B cell (primary cell): ENCODE measurements around the gene BAIAP3. TPM values are rescaled to one million over a fixed set of nuclear protein-coding genes. Genes with fewer than 3 reads are reported as not detected.
A peak's percentile ranks its signal among the peaks of the same experiment; 100 is the strongest.

Experiments used
- ATAC-seq: fragments of 200-7000 bp; cut with Tn5 transposase; one replicate; pipeline ENCODE4 v1.10.0; 2021; ENCODE audit warnings: low read depth, mild to moderate bottlenecking, moderate number of reproducible peaks, moderate library complexity
- CTCF ChIA-PET: fragments of 350-600 bp; sonication (Branson Sonifier 250); formaldehyde crosslinking; loops from one replicate; lab custom pipeline; 2021; ENCODE audit warnings: antibody characterized with exemption, inconsistent platforms; lab: Charles Lee
- POLR2A ChIA-PET: fragments of 350-600 bp; sonication (Branson Sonifier 250); formaldehyde crosslinking; loops from one replicate; lab custom pipeline; 2021; ENCODE audit warnings: antibody characterized with exemption; lab: Charles Lee
- DNase-seq: peaks from one replicate; pipeline ENCODE4 v3.0.0; 2013
- H2AFZ ChIP-seq: 2 replicates; pipeline ENCODE4 v1.6.1; 2012; ENCODE audit warnings: mild to moderate bottlenecking, low read depth, low read length; ENCODE audit not compliant: insufficient read depth, poor library complexity, severe bottlenecking
- H3K27ac ChIP-seq, 2 donors: 1 replicate in 1 of 2; 2 replicates in 1 of 2; pipeline ENCODE4 v1.5.1; 2012 to 2013; ENCODE audit warnings: low read length in 2 of 2, mild to moderate bottlenecking in 2 of 2, moderate library complexity in 1 of 2
- H3K27me3 ChIP-seq, 4 experiments: fragments of 200-600 bp in 1 of 4; sonication (generic) in 1 of 4; replicated peaks in 1 of 4; 1 replicate in 2 of 4; 2 replicates in 2 of 4; pipeline versions ENCODE4 v1.6.1 to v1.7.0; 2013 to 2016; ENCODE audit warnings: low read length in 3 of 4, mild to moderate bottlenecking in 2 of 4, mixed read lengths in 1 of 4, moderate library complexity in 1 of 4; ENCODE audit not compliant: insufficient read depth in 4 of 4, control insufficient read depth in 3 of 4; ENCODE audit errors: control extremely low read depth in 1 of 4
- H3K36me3 ChIP-seq, 2 experiments: replicated peaks in 1 of 2; 1 replicate in 1 of 2; 2 replicates in 1 of 2; pipeline versions ENCODE4 v1.6.1 to v1.7.1; 2013; ENCODE audit warnings: low read length in 1 of 2; ENCODE audit not compliant: insufficient read depth in 2 of 2, control insufficient read depth in 1 of 2; ENCODE audit errors: control extremely low read depth in 1 of 2, extremely low read depth in 1 of 2
- H3K4me1 ChIP-seq, 2 donors: fragments of 200-600 bp in 1 of 2; sonication (generic) in 1 of 2; 1 replicate in 1 of 2; 2 replicates in 1 of 2; pipeline versions ENCODE4 v1.5.1 to v1.6.1; 2013 to 2017; ENCODE audit warnings: low read length in 2 of 2; ENCODE audit not compliant: control insufficient read depth in 2 of 2, insufficient read depth in 2 of 2
- H3K4me2 ChIP-seq: replicated peaks from 2 replicates; pipeline ENCODE3; 2012; ENCODE audit warnings: mild to moderate bottlenecking, low read depth, low read length; ENCODE audit not compliant: poor library complexity, severe bottlenecking
- H3K4me3 ChIP-seq, 5 experiments: fragments of 200-600 bp in 1 of 5; sonication (generic) in 1 of 5; 1 replicate in 3 of 5; 2 replicates in 2 of 5; pipeline versions ENCODE4 v1.5.1 to v1.7.0; 2011 to 2016; ENCODE audit warnings: low read length in 4 of 5, mild to moderate bottlenecking in 4 of 5, low read depth in 2 of 5, control low read depth in 1 of 5, moderate library complexity in 1 of 5; ENCODE audit not compliant: insufficient read depth in 1 of 5; ENCODE audit errors: control extremely low read depth in 1 of 5, extremely low read depth in 1 of 5
- H3K79me2 ChIP-seq: fragments of 200-600 bp; sonication (generic); one replicate; pipeline ENCODE4 v1.6.0; 2016; ENCODE audit warnings: low read length; ENCODE audit not compliant: control insufficient read depth, insufficient read depth
- H3K9ac ChIP-seq: fragments of 200-600 bp; sonication (generic); 2 replicates; pipeline ENCODE4 v1.6.1; 2017; ENCODE audit warnings: mild to moderate bottlenecking, low read length, moderate library complexity
- H3K9me3 ChIP-seq, 3 donors: one replicate each; pipeline versions ENCODE4 v1.6.1 to v1.7.1; 2013; ENCODE audit warnings: low read length in 2 of 3; ENCODE audit not compliant: control insufficient read depth in 2 of 3, insufficient read depth in 1 of 3; ENCODE audit errors: control extremely low read depth in 1 of 3
- H4K20me1 ChIP-seq: 2 replicates; pipeline ENCODE4 v1.6.0; 2012; ENCODE audit warnings: mild to moderate bottlenecking, low read length; ENCODE audit not compliant: insufficient read depth, control insufficient read depth, poor library complexity, severe bottlenecking
- H3K27ac Mint-ChIP-seq: one replicate; pipeline ENCODE4 v1.8.0; 2021; ENCODE audit warnings: mixed read lengths
- H3K27me3 Mint-ChIP-seq: one replicate; pipeline ENCODE4 v1.8.0; 2021; ENCODE audit warnings: mixed read lengths
- H3K4me1 Mint-ChIP-seq: one replicate; pipeline ENCODE4 v1.8.0; 2021; ENCODE audit warnings: mixed read lengths
- H3K4me3 Mint-ChIP-seq: one replicate; pipeline ENCODE4 v1.8.0; 2021; ENCODE audit warnings: mixed read lengths
- H3K9me3 Mint-ChIP-seq: one replicate; pipeline ENCODE4 v1.8.0; 2022; ENCODE audit warnings: mixed read lengths; ENCODE audit not compliant: insufficient read depth
- CTCF ChIP-seq: fragments of 200-600 bp; IDR thresholded peaks from one replicate; pipeline ENCODE4 v1.8.0; 2022; ENCODE audit warnings: antibody characterized with exemption, mild to moderate bottlenecking
- EZH2 ChIP-seq: IDR thresholded peaks from 2 replicates; pipeline ENCODE4 v1.6.1; 2012; ENCODE audit warnings: borderline replicate concordance, low read depth, mild to moderate bottlenecking, moderate library complexity, low read length; ENCODE audit not compliant: insufficient read depth, poor library complexity, severe bottlenecking
- WGBS: methylation state at CpG from one replicate; pipeline ENCODE4 v1.1.5; 2013; ENCODE audit warnings: missing lambda C conversion rate; ENCODE audit not compliant: insufficient coverage; 5-methylcytosine and 5-hydroxymethylcytosine counted together
- intact Hi-C: fragments of 100-400 bp; cut with micrococcal nuclease; formaldehyde crosslinking; loops from one replicate; pipeline ENCODE4 v1.10.0; 2022
- polyA plus RNA-seq: library from polyadenylated mRNA; depleted of rRNA; stranded (reverse); fragments of >200 nt; gene quantifications from 2 replicates; pipeline ENCODE4 v1.2.3, GENCODE V29; 2012
- total RNA-seq, 2 donors: library from RNA; stranded (reverse); fragments of 120-200 nt in 1 of 2; gene quantifications; 1 replicate in 1 of 2; 2 replicates in 1 of 2; pipeline versions ENCODE4 v1.2.3 to v1.2.4, GENCODE V29; 2013 to 2022

Gene BAIAP3
- total and polyA plus RNA-seq, 2 donors (not counting 1 experiment from before 2014, with no cell fraction given), result 119 to 130 TPM

DNA sequence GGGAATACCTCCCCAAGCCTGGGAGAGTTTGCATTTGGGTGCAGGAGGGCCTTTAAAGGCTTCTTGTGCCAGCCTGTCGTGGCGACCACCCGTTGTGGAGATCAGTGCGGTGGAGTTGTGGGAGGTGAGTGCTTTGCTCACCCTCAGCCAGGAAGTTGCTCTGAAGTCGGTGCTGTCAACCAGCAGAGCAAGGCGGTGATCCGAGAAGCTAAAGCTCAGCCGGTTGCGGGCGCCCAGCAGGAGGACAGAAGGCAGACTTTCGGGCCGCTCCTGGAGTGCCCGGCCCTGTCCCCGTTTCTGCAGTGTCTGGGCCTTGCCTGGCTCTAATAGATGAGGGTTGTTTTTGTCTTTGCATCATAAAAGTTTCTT, 22.6 kb upstream of the BAIAP3 start:
- peaks cover 74% of the 10 kb centered on the region for H3K79me2 ChIP-seq
- ChIA-PET CTCF (interaction anchor here (1.0 kb wide), 1 partner anchor 32 kb away, joined by 3 read pairs; no protein-coding TSS in a partner anchor), POLR2A (interaction anchor here (0.6 kb wide), 1 partner anchor 16 kb away, joined by 4 read pairs; no protein-coding TSS in a partner anchor)
- no peak overlapping the region for H2AFZ ChIP-seq
- H4K20me1 ChIP-seq, result peaks cover 59% of the 10 kb centered on the region
- TF ChIP-seq CTCF (no peak), EZH2 (no peak)
- intact Hi-C loops, result no loop called here
- no peaks in the 10 kb centered on the region for H3K9me3 ChIP-seq
- peaks cover 28 to 49% of the 10 kb centered on the region in 2 donors for H3K4me1 ChIP-seq
- 2% methylated on average over 14 of the region's 14 CpGs for WGBS
- DNase-seq, result peak; percentile 64
- H3K36me3 ChIP-seq, result peaks cover 0 to 40% of the 10 kb centered on the region in 2 experiments
- ATAC-seq, result no peak
- H3K27ac Mint-ChIP-seq, result peak overlapping the region; percentile 97
- H3K4me3 ChIP-seq, result peak overlapping the region; percentile 80 to 90 (median 86)
- peak overlapping the region; percentile 78 for H3K9ac ChIP-seq
- no peaks in the 10 kb centered on the region for H3K27me3 ChIP-seq
- peak overlapping the region; percentile 99 for H3K4me3 Mint-ChIP-seq
- H3K9me3 Mint-ChIP-seq, result no peaks in the 10 kb centered on the region
- peak overlapping the region; percentile 87 for H3K4me2 ChIP-seq
- no peaks in the 10 kb centered on the region for H3K27me3 Mint-ChIP-seq
- H3K27ac ChIP-seq, result peak overlapping the region; percentile 57 to 75
- peaks cover 45% of the 10 kb centered on the region for H3K4me1 Mint-ChIP-seq

- CTCF ChIA-PET, result interaction anchor here (1.0 to 1.4 kb wide), 2 partner anchors 10 to 32 kb away, joined by 3 to 5 read pairs; no protein-coding TSS in a partner anchor
- POLR2A ChIA-PET, result no interaction called here
These were observed 22.2 kb upstream of the BAIAP3 start for GRCh38 chr16:1311212-1311737.

More at GRCh38 chr16:1311212-1311737, 22.2 kb upstream of the BAIAP3 start:
- H3K4me1 ChIP-seq, result peaks cover 23 to 44% of the 10 kb centered on the region in 2 donors
- H3K27me3 ChIP-seq, result no peaks in the 10 kb centered on the region
- no peaks in the 10 kb centered on the region for H3K9me3 Mint-ChIP-seq
- 31% methylated on average over 13 of the region's 13 CpGs for WGBS
- no peak for DNase-seq
- peak overlapping the region; percentile 78 for H3K9ac ChIP-seq
- peaks cover 78% of the 10 kb centered on the region for H3K79me2 ChIP-seq
- H3K27me3 Mint-ChIP-seq, result no peaks in the 10 kb centered on the region
- peak overlapping the region; percentile 87 for H3K4me2 ChIP-seq
- H4K20me1 ChIP-seq, result peaks cover 64% of the 10 kb centered on the region
- H3K4me3 ChIP-seq, result peak overlapping the region; percentile 80 to 90 (median 86)
- peak overlapping the region; percentile 97 for H3K27ac Mint-ChIP-seq
- TF ChIP-seq CTCF, result no peak
- no peak for TF ChIP-seq EZH2
- peak overlapping the region; percentile 57 to 75 for H3K27ac ChIP-seq
- ATAC-seq, result no peak
- intact Hi-C loops, result no loop called here
- peaks cover 0 to 44% of the 10 kb centered on the region in 2 experiments for H3K36me3 ChIP-seq
- peaks cover 44% of the 10 kb centered on the region for H3K4me1 Mint-ChIP-seq
- H2AFZ ChIP-seq, result no peak overlapping the region
- no peaks in the 10 kb centered on the region for H3K9me3 ChIP-seq
- H3K4me3 Mint-ChIP-seq, result peak overlapping the region; percentile 99
